ENCODE results near the gene WDR86. TPM values are rescaled to one million over a fixed set of nuclear protein-coding genes. Genes with fewer than 3 reads are reported as not detected.

WDR86 gene
- total and polyA plus RNA-seq, 2 of the 8 experiments (the other 6 are each of a cell fraction or from before 2014, with no cell fraction given): 12.7 to 15.8 TPM

DNA sequence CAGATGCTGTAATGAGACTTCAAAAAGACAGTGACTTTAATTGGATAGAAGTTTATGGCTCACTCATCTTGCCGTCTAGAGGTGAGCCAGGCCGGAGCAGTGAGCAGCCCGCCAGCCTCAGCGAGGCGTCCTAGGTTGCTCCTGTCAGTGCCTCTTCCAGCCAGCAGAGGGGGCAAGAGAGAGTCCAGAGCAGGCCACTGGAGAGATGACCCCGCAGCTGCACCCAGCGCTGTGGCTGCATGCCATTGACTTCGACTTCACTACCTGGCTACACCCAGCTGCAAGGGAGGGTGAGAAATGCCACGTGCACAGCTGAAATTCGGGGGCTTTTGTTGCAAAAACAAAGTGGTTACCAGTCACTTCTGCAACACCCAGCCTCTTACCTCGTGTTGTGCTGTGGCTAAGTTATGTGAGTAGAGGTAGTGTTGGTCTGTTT is 41.7 kb downstream of the WDR86 start (continued):
- TF ChIP-seq USF2 (IDR thresholded peaks at IDR 0.05; ENCODE audit: low read length) (no peak), SP4 (IDR thresholded peaks at IDR 0.05; ENCODE audit: low read length) (no peak), CREB1 (IDR thresholded peaks at IDR 0.05) (no peak), ATF2 (IDR thresholded peaks at IDR 0.05; ENCODE audit: low read length) (no peak), RXRA (IDR thresholded peaks at IDR 0.05; ENCODE audit: insufficient read depth, low read depth, low read length) (0 out of 2 replicates have a peak, but pooled peaks have one; percentile 17), CBX8 (IDR thresholded peaks at IDR 0.05; ENCODE audit: borderline replicate concordance, low read depth, low read length) (no peak), RFX5 (IDR thresholded peaks at IDR 0.05; ENCODE audit: borderline replicate concordance, low read depth, low read length) (no peak), BCL11A (IDR thresholded peaks at IDR 0.05; ENCODE audit: low read depth in 2 of 2, low read length in 2 of 2) (no peak), JUND (IDR thresholded peaks at IDR 0.05; ENCODE audit: low read length) (no peak), MAX (IDR thresholded peaks at IDR 0.05) (peak; percentile 90), SRF (IDR thresholded peaks at IDR 0.05; ENCODE audit: low read depth, low read length) (no peak), GABPA (IDR thresholded peaks at IDR 0.05; ENCODE audit: borderline replicate concordance, insufficient read depth, low read length) (peak; percentile 24; the same call in 1 of the 2 replicates), POU5F1 (IDR thresholded peaks at IDR 0.05; ENCODE audit: low read depth, low read length) (no peak), MAFK (IDR thresholded peaks at IDR 0.05; ENCODE audit: low read depth, low read length) (no peak), CBX5 (IDR thresholded peaks at IDR 0.05; ENCODE audit: low read depth, low read length) (no peak)
- TF ChIP-seq, protein P1, sequence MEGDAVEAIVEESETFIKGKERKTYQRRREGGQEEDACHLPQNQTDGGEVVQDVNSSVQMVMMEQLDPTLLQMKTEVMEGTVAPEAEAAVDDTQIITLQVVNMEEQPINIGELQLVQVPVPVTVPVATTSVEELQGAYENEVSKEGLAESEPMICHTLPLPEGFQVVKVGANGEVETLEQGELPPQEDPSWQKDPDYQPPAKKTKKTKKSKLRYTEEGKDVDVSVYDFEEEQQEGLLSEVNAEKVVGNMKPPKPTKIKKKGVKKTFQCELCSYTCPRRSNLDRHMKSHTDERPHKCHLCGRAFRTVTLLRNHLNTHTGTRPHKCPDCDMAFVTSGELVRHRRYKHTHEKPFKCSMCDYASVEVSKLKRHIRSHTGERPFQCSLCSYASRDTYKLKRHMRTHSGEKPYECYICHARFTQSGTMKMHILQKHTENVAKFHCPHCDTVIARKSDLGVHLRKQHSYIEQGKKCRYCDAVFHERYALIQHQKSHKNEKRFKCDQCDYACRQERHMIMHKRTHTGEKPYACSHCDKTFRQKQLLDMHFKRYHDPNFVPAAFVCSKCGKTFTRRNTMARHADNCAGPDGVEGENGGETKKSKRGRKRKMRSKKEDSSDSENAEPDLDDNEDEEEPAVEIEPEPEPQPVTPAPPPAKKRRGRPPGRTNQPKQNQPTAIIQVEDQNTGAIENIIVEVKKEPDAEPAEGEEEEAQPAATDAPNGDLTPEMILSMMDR (IDR thresholded peaks at IDR 0.05; ENCODE audit: control extremely low read depth in 1 of 3, insufficient read depth in 1 of 3, low read depth in 1 of 3, low read length in 3 of 3): peak; percentile 95 to 100 (median 95)
